ENCODE measurements around the gene CELF2. TPM values are rescaled to one million over a fixed set of nuclear protein-coding genes. Genes with fewer than 3 reads are reported as not detected.

Gene CELF2
- total and polyA plus RNA-seq, 9 of the 15 experiments (the other 6 are each of a cell fraction or from before 2014, with no cell fraction given) = 4.0 to 20.3 (median 11.1) TPM

- H3K4me3 ChIP-seq = no peak overlapping the region
- no peaks in the 10 kb centered on the region for H3K79me2 ChIP-seq (ENCODE audit: control insufficient read depth, insufficient read depth, low read length)
- H4K20me1 ChIP-seq (replicated peaks; ENCODE audit: control insufficient read depth, insufficient read depth, low read length) = no peaks in the 10 kb centered on the region
- CTCF ChIA-PET (ENCODE audit: low intra/inter-chr PET ratio) = no interaction called here
- DNase-seq (ENCODE audit: extremely low read depth in 1 of 4, low spot score in 3 of 4) (no peak), ATAC-seq (no peak), FAIRE-seq (no peak)
- H3K4me1 ChIP-seq (replicated peaks in 1 of 2; ENCODE audit: control insufficient read depth in 2 of 2, insufficient read depth in 2 of 2, low read length in 2 of 2) = peaks cover 3 to 5% of the 10 kb centered on the region in 2 experiments; a peak in 2 of 5 replicates
- H3K9ac ChIP-seq (ENCODE audit: insufficient read depth in 1 of 2, low read depth in 2 of 2, low read length in 2 of 2) = no peak overlapping the region
- BruUV-seq (replicated peaks) = no TSS peak
- POLR2A ChIA-PET = no interaction called here
- H3K36me3 ChIP-seq (ENCODE audit: control insufficient read depth, insufficient read depth, low read length) = no peaks in the 10 kb centered on the region
- no peaks in the 10 kb centered on the region for H3K9me1 ChIP-seq (ENCODE audit: control insufficient read depth, insufficient read depth, low read length)
- intact Hi-C loops (cut with micrococcal nuclease) = no loop called here
- WGBS (ENCODE audit: insufficient coverage, low coverage, missing lambda C conversion rate) = 55% methylated on average over 12 of the region's 12 CpGs
- in situ Hi-C loops (cut with MboI) = no loop called here
- no peak overlapping the region for H3K27ac ChIP-seq (ENCODE audit: extremely low read depth, low read depth, low read length)
- H3K9me3 ChIP-seq (replicated peaks; ENCODE audit: control insufficient read depth, insufficient read depth, low read depth, low read length) = no peaks in the 10 kb centered on the region
- no peaks in the 10 kb centered on the region; a peak in 1 of 5 replicates for H3K27me3 ChIP-seq (ENCODE audit: control insufficient read depth in 2 of 2, insufficient read depth in 2 of 2, low read length in 2 of 2)
- H3K4me2 ChIP-seq (ENCODE audit: insufficient read depth, low read length) = no peak overlapping the region
- no peak overlapping the region for H2AFZ ChIP-seq (ENCODE audit: low read depth, low read length)
- TF ChIP-seq NFRKB (IDR thresholded peaks at IDR 0.05; ENCODE audit: low read depth) (no peak), E2F6 (IDR thresholded peaks at IDR 0.05; ENCODE audit: borderline replicate concordance in 1 of 2, extremely low read depth in 1 of 2, insufficient read depth in 1 of 2, insufficient read length in 1 of 2, low read depth in 1 of 2, low read length in 1 of 2, poor library complexity in 1 of 2, severe bottlenecking in 1 of 2) (no peak), NCOA1 (IDR thresholded peaks at IDR 0.05; ENCODE audit: low read depth) (no peak), IRF1 (CRISPR knock-in tag; IDR thresholded peaks at IDR 0.05; ENCODE audit: borderline replicate concordance) (no peak), ZNF174 (CRISPR knock-in tag; IDR thresholded peaks at IDR 0.05) (no peak), FIP1L1 (IDR thresholded peaks at IDR 0.05; ENCODE audit: low read depth, low read length, poor library complexity, severe bottlenecking) (no peak), TCFL5 (CRISPR knock-in tag; conservative IDR thresholded peaks at IDR 0.05) (no peak), ZKSCAN1 (IDR thresholded peaks at IDR 0.05; ENCODE audit: low read depth, low read length) (no peak), CUX1 (CRISPR knock-in tag; IDR thresholded peaks at IDR 0.05) (no peak), RB1 (IDR thresholded peaks at IDR 0.05; ENCODE audit: low read depth) (no peak), EGR1 (conservative IDR thresholded peaks at IDR 0.05) (no peak), CTBP1 (IDR thresholded peaks at IDR 0.05; ENCODE audit: borderline replicate concordance) (no peak), SETDB1 (IDR thresholded peaks at IDR 0.05; ENCODE audit: low read length) (no peak)
- TF ChIP-seq, protein P1, sequence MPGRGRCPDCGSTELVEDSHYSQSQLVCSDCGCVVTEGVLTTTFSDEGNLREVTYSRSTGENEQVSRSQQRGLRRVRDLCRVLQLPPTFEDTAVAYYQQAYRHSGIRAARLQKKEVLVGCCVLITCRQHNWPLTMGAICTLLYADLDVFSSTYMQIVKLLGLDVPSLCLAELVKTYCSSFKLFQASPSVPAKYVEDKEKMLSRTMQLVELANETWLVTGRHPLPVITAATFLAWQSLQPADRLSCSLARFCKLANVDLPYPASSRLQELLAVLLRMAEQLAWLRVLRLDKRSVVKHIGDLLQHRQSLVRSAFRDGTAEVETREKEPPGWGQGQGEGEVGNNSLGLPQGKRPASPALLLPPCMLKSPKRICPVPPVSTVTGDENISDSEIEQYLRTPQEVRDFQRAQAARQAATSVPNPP (IDR thresholded peaks at IDR 0.05; ENCODE audit: borderline replicate concordance, insufficient read depth, insufficient read length) = no peak
Measured at GRCh38 chr10:11224792-11225416, 207.2 kb downstream of the CELF2 start.

Data from K562 (cell line).